HUES64 (cell line): ENCODE data around the gene FIS1. TPM values are rescaled to one million over a fixed set of nuclear protein-coding genes. Genes with fewer than 3 reads are reported as not detected.
"Not testable (repeated sequence)": the region's sequence is repeated elsewhere in the genome, so short reads cannot be mapped to it uniquely, and the experiment has no call there.

Experiments
- H3K27ac ChIP-seq: 2 replicates; pipeline ENCODE4 v1.7.0; 2013; ENCODE audit warnings: low read depth, low read length, inconsistent platforms
- H3K27me3 ChIP-seq: 2 replicates; pipeline ENCODE4 v1.6.1; 2013; ENCODE audit warnings: mild to moderate bottlenecking, low read length; ENCODE audit not compliant: insufficient read depth
- H3K36me3 ChIP-seq: 2 replicates; pipeline ENCODE4 v1.6.1; 2013; ENCODE audit warnings: mild to moderate bottlenecking, low read length; ENCODE audit not compliant: insufficient read depth
- H3K4me1 ChIP-seq: 2 replicates; pipeline ENCODE4 v1.6.1; 2013; ENCODE audit warnings: mild to moderate bottlenecking, low read length, moderate library complexity; ENCODE audit not compliant: insufficient read depth
- H3K4me3 ChIP-seq: 2 replicates; pipeline ENCODE4 v1.5.1; 2013; ENCODE audit warnings: mild to moderate bottlenecking, low read length, moderate library complexity
- H3K9ac ChIP-seq: 2 replicates; pipeline ENCODE4 v1.6.1; 2013; ENCODE audit warnings: mild to moderate bottlenecking, low read depth, low read length
- H3K9me3 ChIP-seq: 2 replicates; pipeline ENCODE4 v1.6.1; 2013; ENCODE audit warnings: low read depth, low read length; ENCODE audit not compliant: insufficient read depth
- WGBS: fragments of 150-250, 120-280 bp; methylation state at CpG from one replicate; pipeline ENCODE4 v1.1.7; 2013; ENCODE audit warnings: missing lambda C conversion rate; 5-methylcytosine and 5-hydroxymethylcytosine counted together
- polyA plus RNA-seq, 2 experiments: library from polyadenylated mRNA; stranded (reverse); fragments of 50-300 nt; gene quantifications; one replicate each; pipeline ENCODE4 v1.2.3, GENCODE V29; 2013

FIS1 gene
- polyA plus RNA-seq (2013, experiment 1 of 2), result 93.0 TPM
- polyA plus RNA-seq (2013, experiment 2 of 2), result 91.9 TPM

GRCh38 chr7:101244375-101245146 lies at the start of gene FIS1:
TSS of gene FIS1 (minus strand) at chr7:101245081. CDS start at chr7:101245004, 77 bp downstream.
- peak within 1 kb of the TSS; percentile 84 for H3K4me3 ChIP-seq
- peak within 1 kb of the TSS; percentile 71 for H3K27ac ChIP-seq
- peak within 1 kb of the TSS; percentile 70 for H3K9ac ChIP-seq
- WGBS, result under 1% methylated on average over 45 of the region's 45 CpGs
- H3K27me3 ChIP-seq, result no peaks in the 10 kb centered on the region
- no peaks in the 10 kb centered on the region for H3K9me3 ChIP-seq
- H3K4me1 ChIP-seq, result peaks cover 5% of the 10 kb centered on the region; the same call in 1 of the 2 replicates
- H3K36me3 ChIP-seq, result peaks cover 14% of the 10 kb centered on the region

GRCh38 chr7:101294039-101294831 lies 49.4 kb upstream of the FIS1 start:
- Histone ChIP-seq H3K4me1 (peaks cover 39% of the 10 kb centered on the region), H3K27me3 (peaks cover 8% of the 10 kb centered on the region; the same call in 1 of the 2 replicates), H3K9me3 (no peaks in the 10 kb centered on the region), H3K9ac (peak overlapping the region; percentile 70), H3K27ac (peak overlapping the region; percentile 100), H3K4me3 (no peak overlapping the region; the same call in 1 of the 2 replicates), H3K36me3 (no peaks in the 10 kb centered on the region)
- WGBS, result 7% methylated on average over 12 of the region's 12 CpGs

GRCh38 chr7:101293069-101294021 lies 48.5 kb upstream of the FIS1 start:
- not testable (repeated sequence) for H3K9me3 ChIP-seq, H3K36me3 ChIP-seq, H3K4me3 ChIP-seq, H3K27me3 ChIP-seq
- H3K27ac ChIP-seq, result peak overlapping the region; percentile 100
- peak overlapping the region; percentile 51 for H3K9ac ChIP-seq
- WGBS, result 41% methylated on average over 15 of the region's 16 CpGs
- peaks cover 33% of the 10 kb centered on the region for H3K4me1 ChIP-seq

DNA sequence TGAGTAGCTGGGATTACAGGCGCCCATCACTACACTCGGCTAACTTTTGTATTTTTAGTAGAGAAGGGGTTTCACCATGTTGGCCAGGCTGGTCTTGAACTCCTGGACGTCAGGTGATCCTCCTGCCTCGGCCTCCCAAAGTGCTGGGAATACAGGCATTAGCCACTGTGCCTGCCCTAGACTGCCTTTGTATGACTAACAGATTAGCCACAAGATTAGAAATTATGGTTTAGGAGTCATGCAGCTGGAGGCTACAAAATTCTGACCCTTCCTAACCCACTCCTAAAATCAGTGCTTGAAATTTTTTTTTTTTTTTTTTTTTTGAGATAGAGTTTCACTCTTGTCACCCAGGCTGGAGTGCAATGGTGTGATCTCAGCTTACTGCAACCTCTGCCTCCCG lies 47.7 kb upstream of the FIS1 start:
- H3K9ac ChIP-seq, H3K9me3 ChIP-seq, H3K27me3 ChIP-seq, H3K36me3 ChIP-seq, H3K4me3 ChIP-seq: not testable (repeated sequence)
- Histone ChIP-seq H3K27ac (peak overlapping the region; percentile 100; the same call in 1 of the 2 replicates), H3K4me1 (peaks cover 33% of the 10 kb centered on the region)
- 76% methylated on average over 5 of the region's 5 CpGs for WGBS

GRCh38 chr7:101290186-101291037 lies 45.5 kb upstream of the FIS1 start:
- WGBS, result 36% methylated on average over 18 of the region's 18 CpGs
- H3K36me3 ChIP-seq, H3K9ac ChIP-seq, H3K9me3 ChIP-seq, H3K4me3 ChIP-seq, H3K27me3 ChIP-seq: not testable (repeated sequence)
- Histone ChIP-seq H3K4me1 (peaks cover 32% of the 10 kb centered on the region), H3K27ac (peak overlapping the region; percentile 64; the same call in 1 of the 2 replicates)

DNA sequence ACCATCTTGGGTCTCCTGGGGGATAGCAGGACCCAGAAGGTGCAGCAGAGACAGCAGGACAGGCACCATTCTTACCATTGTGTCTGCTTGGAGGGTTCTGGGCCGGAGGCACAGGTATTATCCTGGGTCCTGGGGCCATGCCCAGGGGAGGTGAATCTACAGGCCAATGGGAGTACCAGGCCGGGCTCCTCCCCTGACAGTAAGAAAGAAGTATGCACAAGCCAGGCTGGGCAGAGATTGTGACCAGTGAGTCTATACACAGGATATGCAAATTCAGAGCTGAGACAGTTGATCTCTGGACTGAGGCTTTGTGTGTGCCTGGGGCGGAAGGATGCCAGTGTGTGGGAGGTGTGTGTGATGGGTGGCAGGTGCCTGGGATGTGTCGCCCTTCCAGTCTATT lies 44.8 kb upstream of the FIS1 start:
- not testable (repeated sequence) for H3K27me3 ChIP-seq, H3K36me3 ChIP-seq, H3K9me3 ChIP-seq, H3K27ac ChIP-seq
- Histone ChIP-seq H3K4me3 (peak overlapping the region; percentile 38), H3K4me1 (peaks cover 25% of the 10 kb centered on the region), H3K9ac (0 out of 2 replicates have a peak overlapping the region, but pooled peaks have one; percentile 18)
- WGBS, result 79% methylated on average over 4 of the region's 4 CpGs

GRCh38 chr7:101288439-101288838 lies 43.6 kb upstream of the FIS1 start:
- Histone ChIP-seq H3K4me1 (peaks cover 20% of the 10 kb centered on the region), H3K4me3 (peak overlapping the region; percentile 1; the same call in 1 of the 2 replicates), H3K27ac (no peak overlapping the region), H3K36me3 (no peaks in the 10 kb centered on the region), H3K9ac (no peak overlapping the region), H3K9me3 (no peaks in the 10 kb centered on the region), H3K27me3 (no peaks in the 10 kb centered on the region)
- WGBS, result 98% methylated on average over 3 of the region's 3 CpGs

DNA sequence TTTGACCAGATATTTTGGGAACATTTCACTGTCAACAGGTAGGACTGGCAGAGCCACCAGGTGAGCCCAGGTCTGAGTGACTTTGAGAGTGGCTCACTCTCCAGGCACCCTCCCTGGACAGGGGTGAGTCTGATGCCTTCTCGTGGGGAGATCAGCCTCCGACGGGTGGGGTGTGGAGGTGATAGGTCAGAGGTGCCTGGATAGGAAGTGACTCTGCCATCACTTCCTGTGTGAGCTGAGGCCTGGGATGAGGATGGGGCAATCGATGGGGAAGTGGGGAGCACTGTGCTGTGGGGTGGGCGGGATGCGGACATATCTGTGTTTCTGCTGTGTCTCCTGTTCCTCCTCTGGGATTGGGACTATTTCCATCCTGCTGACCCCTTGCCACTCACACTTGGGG lies 42.2 kb upstream of the FIS1 start:
- H3K9me3 ChIP-seq, result no peaks in the 10 kb centered on the region
- peaks cover 11% of the 10 kb centered on the region for H3K4me1 ChIP-seq
- 89% methylated on average over 6 of the region's 6 CpGs for WGBS

DNA sequence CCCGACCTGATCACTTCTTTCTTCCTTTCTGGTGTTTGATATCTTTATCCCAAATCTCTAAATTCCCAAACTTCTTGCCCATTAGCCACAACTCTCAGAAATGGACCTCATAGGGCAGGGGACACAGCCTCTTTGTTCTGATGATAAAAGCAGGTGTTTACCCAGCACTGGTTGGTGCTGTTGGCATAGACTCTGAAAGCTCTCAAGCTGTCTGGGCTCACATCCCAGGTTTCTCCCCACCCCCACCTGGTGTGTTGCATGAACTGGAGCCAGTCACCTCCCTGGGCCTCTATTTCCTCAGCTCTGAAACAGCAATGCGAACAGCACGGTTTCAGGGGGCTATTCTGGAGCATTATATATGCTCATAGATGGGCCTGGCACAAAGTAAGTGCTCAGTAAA lies 41.0 kb upstream of the FIS1 start:
- H3K27me3 ChIP-seq, H3K36me3 ChIP-seq, H3K4me1 ChIP-seq, H3K27ac ChIP-seq, H3K4me3 ChIP-seq, H3K9me3 ChIP-seq, H3K9ac ChIP-seq: not testable (repeated sequence)
- 91% methylated on average over 3 of the region's 3 CpGs for WGBS

More for the DNA sequence above, 42.2 kb upstream of the FIS1 start:
- H3K4me3 ChIP-seq, result no peak overlapping the region
- no peaks in the 10 kb centered on the region for H3K36me3 ChIP-seq
- H3K9ac ChIP-seq, result no peak overlapping the region
- no peak overlapping the region for H3K27ac ChIP-seq
- H3K27me3 ChIP-seq, result no peaks in the 10 kb centered on the region

- Histone ChIP-seq H3K4me1 (peaks cover 7% of the 10 kb centered on the region; the same call in 1 of the 2 replicates), H3K27ac (no peak overlapping the region), H3K9ac (no peak overlapping the region), H3K36me3 (no peaks in the 10 kb centered on the region), H3K4me3 (no peak overlapping the region), H3K27me3 (no peaks in the 10 kb centered on the region), H3K9me3 (no peaks in the 10 kb centered on the region)
- WGBS, result 91% methylated on average over 9 of the region's 9 CpGs
These were observed 40.3 kb upstream of the FIS1 start for GRCh38 chr7:101285171-101285570.
